GM12801 (cell line): Measurements from ENCODE around the gene SEMG1.

Experiments
- CTCF ChIP-seq: IDR thresholded peaks from one replicate; pipeline ENCODE4 v1.5.1; 2011; ENCODE audit warnings: control low read depth; ENCODE audit not compliant: insufficient read length; ENCODE audit errors: extremely low read depth

The SEMG1 gene

GRCh38 chr20:45258259-45258658 lies 51.4 kb downstream of the SEMG1 start:
- TF ChIP-seq CTCF: no peak

- no peak for TF ChIP-seq CTCF
These were observed 51.8 kb downstream of the SEMG1 start for GRCh38 chr20:45258664-45259063.
